GM19452 (cell line): ENCODE measurements around the gene WWP2.

ENCODE experiments used
- ATAC-seq: cut with Tn5 transposase; IDR thresholded peaks from one replicate; pipeline ENCODE4 v1.9.1; 2021; ENCODE audit not compliant: unreplicated experiment

WWP2 gene

DNA sequence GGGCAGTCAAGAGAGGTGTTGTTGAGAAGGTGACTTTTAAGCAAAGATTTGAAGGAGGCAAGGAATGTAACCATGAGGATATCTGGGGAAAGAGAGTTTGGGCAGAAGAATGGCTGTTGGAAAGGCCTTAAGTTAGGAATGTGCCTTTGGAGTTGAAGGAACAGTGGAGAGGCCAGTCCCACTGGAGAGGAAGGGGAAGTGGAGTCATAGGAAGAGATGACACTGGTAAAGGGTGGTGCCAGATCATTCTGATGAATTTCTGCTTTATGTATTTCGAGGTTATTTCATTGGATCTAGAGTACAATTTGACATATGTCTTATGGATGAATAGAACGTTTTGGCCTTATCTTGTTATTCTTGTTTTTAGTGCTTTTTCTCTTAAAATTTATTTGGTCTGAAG, 93.5 kb downstream of the WWP2 start:
- ATAC-seq = no peak

DNA sequence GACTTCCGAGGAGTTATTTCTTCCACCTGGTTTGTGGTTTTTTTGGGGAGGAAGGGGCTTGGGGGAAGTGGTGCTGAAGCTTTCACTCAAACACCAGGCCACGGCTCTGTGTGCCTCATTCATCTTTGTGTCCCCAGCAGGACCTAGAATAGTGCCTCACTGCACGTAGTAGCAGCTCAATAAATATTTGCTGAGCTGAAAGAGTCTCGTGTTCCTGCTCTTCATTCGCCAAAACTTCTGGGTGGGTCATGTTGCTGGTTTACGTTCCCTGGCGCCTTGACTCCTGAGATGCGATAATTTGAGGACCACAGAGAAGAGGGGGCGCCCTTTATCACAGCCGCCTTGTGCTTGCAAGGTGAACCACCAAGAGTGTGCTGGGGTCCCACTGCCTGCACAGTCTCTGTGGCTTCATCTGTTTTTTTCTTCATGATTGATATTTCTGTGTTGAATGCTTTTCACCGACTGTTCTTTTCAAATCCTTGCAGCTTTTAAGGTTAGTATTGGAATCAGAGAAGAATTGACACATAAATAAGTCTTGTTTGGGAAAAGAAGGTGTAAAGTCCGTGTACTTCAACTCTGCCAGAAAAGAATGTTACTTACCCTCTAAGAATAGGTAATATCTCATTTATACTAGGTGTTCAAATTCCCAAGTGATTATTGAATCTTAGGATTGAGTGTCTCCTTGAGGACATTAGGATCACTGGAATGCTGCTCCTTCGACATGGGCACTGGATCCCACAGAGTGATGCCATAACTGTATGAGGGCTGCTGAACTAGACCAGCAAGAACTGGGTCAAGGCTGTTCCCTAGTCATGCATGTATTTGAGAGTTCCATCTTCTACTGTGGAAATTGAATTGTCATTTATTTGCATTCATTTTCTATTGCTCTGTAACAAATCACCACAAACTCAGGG, 96.3 kb downstream of the WWP2 start:
- ATAC-seq = no peak

DNA sequence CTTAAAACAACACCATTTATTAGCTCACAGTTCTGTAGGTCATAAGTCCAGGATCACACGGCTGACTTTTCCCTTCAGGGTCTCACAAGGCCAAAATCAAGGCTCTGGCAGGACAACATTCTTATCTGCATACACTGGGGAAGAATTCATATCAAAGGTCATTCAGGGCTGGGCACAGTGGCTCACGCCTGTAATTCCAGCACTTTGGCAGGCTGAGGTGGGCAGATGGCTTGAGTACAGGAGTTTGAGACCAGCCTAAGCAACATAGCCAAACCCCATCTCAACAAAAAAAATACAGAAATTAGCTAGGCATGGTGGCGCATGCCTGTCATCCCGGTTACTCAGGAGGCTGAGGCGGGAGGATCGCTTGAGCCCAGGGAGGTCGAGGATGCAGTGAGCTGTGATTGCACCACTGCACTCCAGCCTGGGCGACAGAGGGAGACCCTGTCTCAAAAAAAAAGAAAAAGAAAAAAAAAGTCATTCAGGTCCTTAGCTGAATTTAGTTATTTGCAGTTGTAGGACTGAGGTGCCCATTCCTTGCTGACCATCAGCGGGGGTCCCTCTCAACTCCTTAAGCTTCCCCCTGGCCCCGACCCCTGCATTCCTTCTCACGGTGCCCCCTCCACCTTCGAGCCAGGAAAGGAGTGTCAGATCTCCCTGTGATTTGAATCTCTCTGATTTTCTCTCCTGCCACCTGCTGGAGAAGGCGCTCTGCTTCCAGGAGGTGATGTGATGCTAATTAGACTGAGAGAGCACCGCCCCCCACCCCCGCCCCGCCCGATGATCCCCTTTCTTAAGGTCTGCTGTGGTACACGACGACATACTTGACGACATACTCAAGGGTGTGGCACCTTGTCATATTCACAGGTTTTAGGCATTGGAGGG, 97.2 kb downstream of the WWP2 start:
- ATAC-seq = no peak

DNA sequence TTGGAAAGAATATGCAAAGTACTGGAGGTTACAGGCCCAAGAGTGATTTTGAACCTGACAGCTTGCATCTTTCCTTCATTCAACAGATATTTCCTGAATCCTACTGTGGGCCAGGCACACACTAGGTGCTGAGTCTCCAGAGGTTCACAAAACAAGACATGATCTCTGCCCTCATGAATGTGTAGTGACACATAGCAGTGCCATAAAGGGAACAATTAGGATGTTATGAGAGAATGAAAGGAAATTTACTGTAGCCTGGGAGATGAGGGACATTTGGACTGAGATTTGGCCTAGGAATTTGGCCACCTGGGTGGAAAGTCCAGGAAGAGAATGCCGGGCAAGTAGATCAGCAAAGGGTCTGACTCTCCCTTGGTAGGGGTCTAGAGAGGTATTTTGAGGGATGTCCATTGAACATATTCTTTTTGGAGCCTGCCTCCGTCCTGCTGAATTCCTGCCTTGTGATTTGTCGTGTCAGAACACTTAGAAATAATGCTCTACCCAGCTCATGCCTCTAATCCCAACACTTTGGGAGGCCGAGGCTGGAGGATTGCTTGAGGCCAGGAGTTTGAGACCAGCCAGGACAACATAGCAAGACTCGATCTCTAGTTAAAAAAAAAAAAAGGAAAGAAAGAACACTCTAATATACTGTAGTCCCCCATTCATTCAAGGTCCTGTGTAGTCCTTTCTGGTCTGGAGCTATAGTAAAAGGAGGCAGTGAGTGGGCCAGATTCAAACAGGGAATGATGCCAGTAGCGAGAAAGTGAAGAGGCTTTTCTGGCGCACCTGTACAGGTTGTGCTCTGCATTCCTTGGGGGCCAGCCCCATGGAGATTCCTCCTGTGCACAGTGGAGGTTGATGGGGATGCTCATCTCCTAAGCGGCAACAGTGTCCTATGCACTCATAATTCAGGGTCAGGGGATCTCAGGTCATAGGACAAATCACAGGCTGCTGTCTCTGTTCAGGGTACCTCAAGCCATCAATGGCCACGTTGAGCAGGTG, 98.4 kb downstream of the WWP2 start:
- ATAC-seq = no peak

DNA sequence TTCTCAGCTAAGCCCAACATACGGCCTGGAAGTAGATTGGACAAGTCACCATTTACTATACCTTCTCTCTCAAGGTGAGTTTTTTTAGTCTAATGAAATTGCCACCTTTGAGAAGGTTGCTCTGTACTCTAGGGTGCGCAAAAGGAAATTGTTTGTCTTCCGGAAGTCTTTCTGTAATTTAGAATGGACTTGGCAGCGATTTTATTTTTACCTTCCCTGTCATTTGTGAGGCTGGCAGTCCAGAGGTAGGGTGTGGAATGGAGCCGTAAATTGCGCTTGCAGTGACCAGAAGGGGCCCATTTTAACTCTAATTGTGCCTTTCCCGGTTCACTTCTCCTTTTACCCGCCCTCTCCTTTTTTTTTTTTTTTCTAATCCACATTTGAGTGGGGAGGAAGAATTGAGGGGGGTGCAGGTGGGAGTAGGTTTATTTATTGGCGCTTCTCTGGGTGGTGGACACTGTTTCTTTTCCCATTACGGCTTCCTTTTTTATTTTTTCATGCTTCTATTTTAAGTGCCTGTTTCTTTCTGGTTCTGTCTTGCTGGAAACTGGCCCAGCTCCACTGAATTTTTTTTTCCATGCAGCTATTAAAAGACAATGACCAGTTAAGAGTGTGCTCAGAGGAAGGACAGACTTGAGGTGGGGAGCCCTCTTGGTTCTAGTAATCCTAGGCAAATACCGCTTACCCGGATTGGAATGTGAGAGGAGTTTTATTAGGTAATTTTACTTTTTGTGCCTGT, 99.3 kb downstream of the WWP2 start:
- no peak for ATAC-seq

DNA sequence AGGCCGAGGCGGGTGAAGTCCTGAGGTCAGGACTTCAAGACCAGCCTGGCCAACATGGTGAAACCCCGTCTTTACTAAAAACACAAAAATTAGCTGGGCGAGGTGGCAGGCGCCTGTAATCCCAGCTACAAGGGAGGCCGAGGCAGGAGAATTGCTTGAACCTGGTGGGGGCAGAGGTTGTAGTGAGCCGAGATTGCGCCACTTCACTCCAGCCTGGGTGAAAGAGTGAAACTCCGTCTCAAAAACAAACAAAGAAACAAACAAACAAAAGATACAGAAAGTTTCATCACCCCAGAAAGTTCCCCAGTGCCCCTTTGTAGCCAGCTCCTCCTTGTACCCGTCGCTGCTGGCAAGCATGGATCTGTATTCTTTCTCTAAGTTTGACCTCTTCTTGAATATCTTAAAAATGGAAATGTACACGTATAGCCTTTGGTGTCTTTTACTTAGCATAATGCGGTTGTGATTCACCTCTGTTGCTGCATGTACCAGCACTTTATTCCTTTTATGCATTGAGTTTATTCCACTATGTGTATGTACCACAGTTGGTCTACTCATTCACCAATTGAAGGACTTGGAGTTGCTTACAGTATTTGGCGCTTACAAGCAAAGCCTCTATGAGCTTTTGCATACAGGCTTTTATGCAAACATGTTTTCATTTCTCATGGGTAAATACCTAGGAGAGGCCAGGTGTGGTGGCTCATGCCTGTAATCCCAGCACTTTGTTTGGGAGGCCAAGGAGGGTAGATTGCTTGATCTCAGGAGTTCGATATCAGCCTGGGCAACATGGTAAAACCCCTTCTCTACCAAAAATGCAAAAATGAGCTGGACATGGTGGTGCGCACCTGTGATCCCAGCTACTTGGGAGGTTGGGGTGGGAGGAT, 101.5 kb downstream of the WWP2 start:
- no peak for ATAC-seq

DNA sequence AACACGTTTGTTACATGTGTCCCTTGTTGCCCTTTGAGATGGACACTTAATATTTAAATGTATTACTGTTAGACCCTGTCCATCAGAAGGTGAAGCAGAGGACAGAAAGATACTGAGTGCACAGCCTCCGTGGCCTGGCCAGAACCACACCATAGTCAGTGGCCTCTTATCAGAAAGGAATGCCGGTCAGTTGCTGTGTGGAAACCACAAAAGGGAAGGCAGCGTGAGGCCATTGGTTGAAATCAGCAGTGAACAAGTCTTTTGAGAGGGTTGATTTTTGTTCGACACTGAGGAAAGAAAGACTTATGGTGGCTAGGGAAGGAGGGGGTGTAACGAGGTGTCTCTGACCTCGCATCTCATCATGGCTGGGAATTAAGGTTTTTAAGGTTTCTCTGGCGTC, 103.6 kb downstream of the WWP2 start:
- ATAC-seq = no peak

DNA sequence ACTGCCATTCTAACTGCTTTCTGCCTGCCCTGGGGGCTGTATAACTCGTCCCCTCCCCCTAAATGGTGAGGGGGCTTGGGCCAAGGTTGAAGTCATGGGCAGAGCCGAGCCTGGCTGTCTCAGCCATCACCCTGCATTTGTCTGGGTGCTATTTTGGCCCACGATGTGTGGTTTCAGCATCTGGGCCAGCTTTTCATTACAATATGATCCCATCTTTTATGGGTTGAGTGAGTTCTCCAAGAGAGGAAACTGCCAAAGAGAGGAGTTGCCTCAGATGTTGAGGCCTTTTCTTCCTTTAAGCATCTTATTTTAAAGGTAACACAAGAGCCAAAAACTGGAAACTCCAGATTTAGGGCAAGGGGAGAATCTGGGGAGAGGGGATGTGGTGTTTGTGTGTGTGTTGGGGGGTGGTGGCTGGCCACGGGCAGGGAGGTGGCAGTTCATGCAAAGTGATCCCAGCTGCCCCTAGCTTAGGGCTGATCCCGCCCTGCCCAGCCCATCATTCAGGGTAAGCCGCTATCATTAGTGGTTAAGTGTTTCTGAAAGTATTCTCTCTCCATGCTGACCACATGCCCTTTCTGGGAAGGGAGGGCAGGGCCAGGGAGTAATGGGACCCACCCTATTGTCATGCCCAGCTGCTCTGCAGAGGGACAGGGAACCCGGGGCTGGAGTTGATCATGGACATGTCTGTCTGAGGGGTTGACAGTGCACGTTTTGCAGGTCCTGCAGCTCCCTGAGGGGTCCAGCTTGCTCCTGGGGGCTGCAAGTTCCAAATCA, 105.8 kb downstream of the WWP2 start:
- no peak for ATAC-seq

DNA sequence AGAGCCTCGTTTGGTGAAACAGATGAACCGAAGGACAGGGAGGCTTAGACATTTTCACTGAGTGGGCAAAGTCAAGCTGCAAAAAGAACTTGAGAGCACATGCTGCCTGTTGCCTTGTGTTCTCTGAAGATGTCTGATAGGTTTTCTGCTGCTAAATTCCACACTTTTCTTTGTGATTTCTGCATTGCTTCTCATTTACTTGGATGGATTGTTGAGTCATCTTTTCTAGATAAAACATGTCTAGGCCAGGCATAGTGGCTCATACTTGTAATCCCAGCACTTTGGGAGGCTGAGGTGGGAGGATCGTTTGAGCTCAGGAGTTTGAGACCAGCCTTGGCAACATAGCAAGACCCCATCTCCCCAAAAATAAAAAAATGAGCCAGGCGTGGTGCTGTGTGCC, 108.6 kb downstream of the WWP2 start:
- no peak for ATAC-seq

DNA sequence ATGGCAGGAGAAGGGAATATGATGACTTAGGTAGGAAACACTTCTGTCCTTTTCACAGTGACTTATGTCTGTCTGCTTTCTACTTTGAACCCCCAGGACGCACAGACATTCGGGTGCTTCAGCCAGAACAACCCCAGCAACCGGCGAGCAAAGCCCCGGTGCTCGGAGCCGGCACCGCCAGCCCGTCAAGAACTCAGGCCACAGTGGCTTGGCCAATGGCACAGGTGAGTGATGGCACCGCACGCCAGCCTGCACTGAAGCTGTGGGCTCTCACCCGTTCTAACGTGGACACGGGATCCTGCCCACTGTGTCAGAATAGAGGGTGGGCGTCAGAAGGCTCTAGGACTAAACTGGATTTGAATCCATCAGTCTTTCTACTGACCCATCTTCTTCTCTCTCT, 109.6 kb downstream of the WWP2 start:
- no peak for ATAC-seq

DNA sequence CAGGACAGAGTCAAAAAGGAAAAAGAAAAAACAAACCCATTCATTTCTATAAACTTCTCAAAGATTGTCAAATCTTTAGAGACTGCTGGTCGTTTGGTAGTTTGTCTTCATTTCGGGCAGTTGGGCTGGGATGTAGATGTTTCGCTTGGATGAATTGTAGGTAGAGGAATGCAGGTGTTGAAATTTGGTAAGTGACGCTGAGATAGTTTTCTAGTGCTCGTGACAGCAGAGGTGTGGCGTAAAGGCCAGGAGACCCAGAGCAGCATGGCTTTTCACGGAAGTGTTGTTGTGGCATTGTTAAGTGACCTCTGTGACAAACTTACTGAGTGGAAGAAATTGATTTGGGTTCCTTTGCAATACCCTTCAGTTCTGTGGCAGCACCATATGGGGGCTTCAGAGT, 110.8 kb downstream of the WWP2 start:
- ATAC-seq = no peak

DNA sequence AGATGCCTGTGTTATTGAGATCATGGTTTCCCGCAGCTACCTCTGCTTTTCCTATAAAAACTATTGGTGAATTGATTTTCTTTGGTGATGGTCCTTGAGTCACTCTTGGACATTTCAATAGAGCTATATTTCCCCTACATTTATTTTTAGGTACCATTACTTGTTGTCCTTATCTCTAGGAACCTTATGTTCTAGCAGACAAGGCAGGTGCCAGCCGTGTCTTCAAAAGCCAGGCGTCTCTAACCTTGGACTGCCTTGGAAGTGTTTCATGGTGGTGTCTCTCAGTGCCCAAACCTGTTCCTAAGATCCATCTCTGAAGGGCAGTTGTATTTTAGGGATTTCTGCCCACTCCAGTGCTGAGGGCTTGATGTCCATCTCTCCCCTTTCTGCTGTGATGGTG, 111.7 kb downstream of the WWP2 start:
- no peak for ATAC-seq

DNA sequence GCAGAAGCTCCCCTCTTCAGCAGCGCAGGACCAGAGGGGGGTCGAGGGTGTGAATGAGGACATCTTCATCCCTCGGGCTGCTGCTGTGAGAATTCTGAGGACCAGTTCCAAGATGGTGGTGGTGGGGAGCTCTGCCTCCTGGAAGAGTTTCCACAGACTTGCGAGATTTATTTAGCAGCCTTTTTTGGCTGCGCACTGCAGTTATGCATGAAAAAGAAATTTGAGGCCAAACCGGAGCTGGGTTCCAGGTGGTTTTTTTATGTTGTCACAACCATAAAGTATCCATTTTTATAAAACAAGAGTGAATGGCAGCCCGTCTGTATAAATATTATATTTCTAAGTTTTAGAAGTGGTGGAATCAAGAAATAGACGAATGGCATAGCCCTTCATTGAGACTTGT, 112.1 kb downstream of the WWP2 start:
- ATAC-seq = no peak

DNA sequence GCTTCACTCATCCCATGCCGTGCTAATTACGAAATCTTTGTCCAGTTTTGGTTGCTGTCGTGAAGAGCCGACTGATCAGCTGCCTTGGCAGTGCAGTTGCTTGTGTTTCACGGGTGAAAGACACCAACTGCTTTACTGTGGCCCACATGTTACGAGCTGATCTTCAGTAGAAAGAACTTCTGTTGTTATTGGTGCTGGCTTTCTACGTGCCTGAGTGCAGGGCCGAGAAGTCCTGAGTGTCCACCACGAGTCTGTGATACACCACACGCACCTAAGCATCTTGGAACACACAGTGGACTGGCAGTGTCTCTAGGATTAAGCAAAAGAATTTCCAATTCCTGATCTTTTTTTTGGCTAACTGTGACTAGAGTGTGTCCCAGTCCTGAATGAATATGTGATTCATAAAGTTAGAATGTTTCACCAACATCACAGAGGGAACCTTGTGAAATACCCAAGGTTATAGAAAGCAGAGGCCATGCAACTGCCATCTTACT, 118.6 kb downstream of the WWP2 start:
- no peak for ATAC-seq

DNA sequence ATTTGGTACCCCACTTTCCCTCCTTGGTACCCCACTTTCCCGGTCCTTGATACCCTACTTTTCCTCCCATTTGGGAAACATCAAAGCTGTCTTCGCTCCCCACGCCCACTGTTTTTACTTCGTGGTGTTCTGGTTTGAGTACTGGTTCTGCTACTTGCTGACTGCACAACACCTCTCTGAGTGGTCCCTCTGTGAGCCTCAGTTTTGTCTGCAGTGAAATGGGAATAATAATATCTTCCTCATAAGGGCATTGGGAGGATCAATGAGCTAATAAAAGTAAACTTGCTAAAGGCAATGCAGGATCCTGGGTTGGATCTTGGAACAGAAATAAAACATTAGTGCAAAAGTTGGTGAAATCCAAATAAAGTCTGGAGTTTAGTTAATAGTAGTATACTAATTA, 119.0 kb downstream of the WWP2 start:
- ATAC-seq = no peak

DNA sequence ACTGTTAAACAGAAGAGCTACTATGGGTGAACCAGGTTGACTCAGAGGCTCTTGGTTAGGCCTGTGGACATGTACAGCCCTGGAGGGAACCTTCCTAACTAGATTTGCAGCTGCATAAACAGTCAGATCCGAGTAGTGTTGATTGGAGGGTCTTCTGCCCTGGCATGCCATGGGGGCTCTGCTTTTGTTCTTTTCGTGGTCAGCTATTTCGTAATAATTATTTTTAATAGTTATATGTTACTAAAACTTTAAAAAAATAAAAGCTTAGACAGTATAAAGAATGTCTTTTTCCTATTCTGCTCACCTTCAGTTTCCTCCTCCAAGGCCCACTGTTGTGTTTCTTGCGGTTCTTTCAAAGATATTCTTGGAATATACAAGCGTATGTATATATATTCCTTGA, 121.6 kb downstream of the WWP2 start:
- ATAC-seq = no peak

DNA sequence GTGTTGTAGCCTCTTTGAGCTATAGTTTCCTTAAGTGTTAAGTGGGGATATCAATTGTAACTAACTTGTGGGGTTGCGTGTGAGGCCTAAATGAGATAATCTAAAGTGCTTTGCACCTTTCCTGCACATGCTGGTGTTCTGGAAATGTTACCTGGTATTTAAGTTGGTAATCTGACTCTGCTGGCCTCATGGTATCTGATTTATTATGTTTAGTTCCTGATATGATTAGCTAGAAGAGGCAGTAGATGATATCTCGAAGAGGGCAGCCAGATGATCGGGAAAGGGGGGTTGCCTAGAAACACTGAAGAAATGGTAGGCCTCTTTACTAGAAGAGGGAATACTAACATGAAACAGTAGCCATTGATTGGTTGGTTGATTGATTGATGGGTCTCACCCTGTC, 123.6 kb downstream of the WWP2 start:
- no peak for ATAC-seq

DNA sequence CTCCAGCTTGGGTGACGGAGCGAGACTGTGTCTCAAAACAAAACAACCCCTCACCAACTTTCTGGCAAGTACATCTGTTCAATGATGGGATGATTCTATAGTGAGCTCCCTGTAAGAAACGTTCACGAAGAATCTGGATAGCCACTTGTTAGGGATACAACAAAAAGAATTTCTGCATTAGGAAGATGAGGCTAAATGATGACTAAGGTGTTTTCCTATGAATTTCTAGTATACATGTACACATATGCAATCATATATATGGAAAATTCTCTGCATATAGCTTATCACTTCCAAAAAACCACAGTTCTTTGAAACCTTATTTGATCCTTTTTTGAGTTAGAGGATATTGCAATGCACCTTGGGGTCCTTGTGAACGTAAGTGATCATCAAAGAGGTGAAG, 124.6 kb downstream of the WWP2 start:
- ATAC-seq = no peak
